Heart right ventricle (tissue), 16 donors: Measurements from ENCODE around the gene ELFN2. TPM values are rescaled to one million over a fixed set of nuclear protein-coding genes. Genes with fewer than 3 reads are reported as not detected.

Experiments
- ATAC-seq, 8 donors: fragments of 200-7000 bp; cut with Tn5 transposase; one replicate each; pipeline ENCODE4 v1.9.1; 2020; ENCODE audit warnings: mild to moderate bottlenecking in 8 of 8, moderate library complexity in 8 of 8, moderate number of reproducible peaks in 1 of 8
- DNase-seq, 2 donors: peaks; one replicate each; pipeline ENCODE4 v3.0.0-alpha.2; 2020
- H3K27ac ChIP-seq, 10 donors: fragments of 200-600 bp; sonication (generic) in 2 of 10; one replicate each; pipeline versions ENCODE4 v1.5.0 to v1.8.0; 2020 to 2022; ENCODE audit warnings: mild to moderate bottlenecking in 3 of 10
- H3K27me3 ChIP-seq, 7 donors: fragments of 200-600 bp; one replicate each; pipeline ENCODE4 v1.8.0; 2021 to 2022; ENCODE audit warnings: mild to moderate bottlenecking in 2 of 7
- H3K36me3 ChIP-seq, 9 donors: fragments of 200-600 bp; sonication (generic) in 1 of 9; one replicate each; pipeline versions ENCODE4 v1.5.0 to v1.8.0; 2020 to 2022; ENCODE audit warnings: mild to moderate bottlenecking in 2 of 9
- H3K4me1 ChIP-seq, 9 donors: fragments of 200-600 bp; sonication (generic) in 1 of 9; one replicate each; pipeline versions ENCODE4 v1.5.0 to v1.8.0; 2020 to 2022; ENCODE audit warnings: mild to moderate bottlenecking in 4 of 9
- H3K4me3 ChIP-seq, 10 donors: fragments of 200-600 bp; sonication (generic) in 2 of 10; one replicate each; pipeline versions ENCODE4 v1.5.0 to v1.8.0; 2020 to 2022; ENCODE audit warnings: mild to moderate bottlenecking in 7 of 10, moderate library complexity in 2 of 10
- H3K9me3 ChIP-seq, 11 donors: fragments of 200-600 bp in 10 of 11; sonication (generic) in 2 of 11; one replicate each; pipeline versions ENCODE4 v1.5.0 to v1.8.0; 2013 to 2022; ENCODE audit warnings: mild to moderate bottlenecking in 2 of 11, control low read depth in 1 of 11, moderate library complexity in 1 of 11
- WGBS, 2 donors: extraction: QIAGEN DNeasy Blood & Tissue Kit; methylation state at CpG; one replicate each; pipeline ENCODE4 v1.1.7; 2013; ENCODE audit warnings: inconsistent platforms in 1 of 2; 5-methylcytosine and 5-hydroxymethylcytosine counted together
- intact Hi-C, 10 donors: fragments of 100-400 bp; cut with DNase I; formaldehyde crosslinking; loops; one replicate each; pipeline versions ENCODE4 v1.11.1 to v1.14.2; 2022
- polyA plus RNA-seq, 2 donors: library from polyadenylated mRNA; stranded (reverse); fragments of 200-250 nt; gene quantifications; one replicate each; pipeline ENCODE4 v1.2.3, GENCODE V29; 2013
- total RNA-seq, 10 donors: library from RNA; stranded (reverse); fragmentation: NEBNext Ultra II Directional in 3 of 10; extraction: Animal tissue kit (Norgen Biotek cat#: 25700) in 3 of 10; gene quantifications; one replicate each; pipeline versions ENCODE4 v1.2.1 to v1.2.4, GENCODE V29; 2021 to 2023
- TF ChIP-seq, protein P1 (sequence below), 9 donors: fragments of 200-600 bp; sonication (generic) in 2 of 9; IDR thresholded peaks; one replicate each; pipeline versions ENCODE4 v1.5.0 to v1.8.0; 2021 to 2022; ENCODE audit warnings: antibody characterized with exemption in 9 of 9, mild to moderate bottlenecking in 5 of 9, moderate library complexity in 1 of 9
- donor health status: Arrhythmogenic right ventricular cardiomyopathy.
- donor health status: ischemic (EF 13 %, LVEDD 7.1; RV severe dilation, severe dysfunction).
- donor health status: healthy with polysubstance abuse.
- donor health status: DM: no; HTN: yes; CAD: no.
- donor health status: DM: no; HTN: no; CAD: no.
- donor health status: ischemic (EF 25% LVEDD 6.9; RV normal size, moderate dysfunction).
- donor health status: ischemic (EF 25% LVEDD 5.7; RV mildly dilated, moderate dysfunction).
- donor health status: healthy.
- donor health status: DM: yes; HTN: yes; CAD: no.
- donor health status: Ischemic cardiomyopathy.
- donor health status: ischemic (EF 35%, LVEDD 5.7; RV mildly dilated, moderate dysfunction).
- donor health status: nonischemic (EF 11% LVEDD 7.7; RV severe dilation, severe dysfunction).
- donor health status: DM: yes; HTN: yes; CAD: no.
- donor health status: PGD.
- donor health status: ischemic (EF 29% LVEDD 5.4; RV normal size, mild dysfunction).
- donor health status: nonischemic (EF 23%, LVEDD 6.1; RV moderate dilation, normal function).

ELFN2 gene
- total and polyA plus RNA-seq, 12 donors = under 0.01 to 0.21 (median 0.05) TPM; not detected in 4

- DNase-seq (no peak), ATAC-seq (no peak)
- intact Hi-C loops = no loop called here
- H3K4me3 ChIP-seq = no peak overlapping the region
- H3K27me3 ChIP-seq = peaks cover 9 to 67% (median 38%) of the 10 kb centered on the region in 7 donors
- TF ChIP-seq, protein P1, sequence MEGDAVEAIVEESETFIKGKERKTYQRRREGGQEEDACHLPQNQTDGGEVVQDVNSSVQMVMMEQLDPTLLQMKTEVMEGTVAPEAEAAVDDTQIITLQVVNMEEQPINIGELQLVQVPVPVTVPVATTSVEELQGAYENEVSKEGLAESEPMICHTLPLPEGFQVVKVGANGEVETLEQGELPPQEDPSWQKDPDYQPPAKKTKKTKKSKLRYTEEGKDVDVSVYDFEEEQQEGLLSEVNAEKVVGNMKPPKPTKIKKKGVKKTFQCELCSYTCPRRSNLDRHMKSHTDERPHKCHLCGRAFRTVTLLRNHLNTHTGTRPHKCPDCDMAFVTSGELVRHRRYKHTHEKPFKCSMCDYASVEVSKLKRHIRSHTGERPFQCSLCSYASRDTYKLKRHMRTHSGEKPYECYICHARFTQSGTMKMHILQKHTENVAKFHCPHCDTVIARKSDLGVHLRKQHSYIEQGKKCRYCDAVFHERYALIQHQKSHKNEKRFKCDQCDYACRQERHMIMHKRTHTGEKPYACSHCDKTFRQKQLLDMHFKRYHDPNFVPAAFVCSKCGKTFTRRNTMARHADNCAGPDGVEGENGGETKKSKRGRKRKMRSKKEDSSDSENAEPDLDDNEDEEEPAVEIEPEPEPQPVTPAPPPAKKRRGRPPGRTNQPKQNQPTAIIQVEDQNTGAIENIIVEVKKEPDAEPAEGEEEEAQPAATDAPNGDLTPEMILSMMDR (IDR thresholded peaks at IDR 0.05) = no peak
- H3K36me3 ChIP-seq = no peaks in the 10 kb centered on the region
- H3K9me3 ChIP-seq = peaks cover 0 to 19% (median 2%) of the 10 kb centered on the region in 11 donors
- 82 to 94% methylated on average over 5 of the region's 5 CpGs for WGBS, 2 donors
- no peak overlapping the region for H3K27ac ChIP-seq
- no peaks in the 10 kb centered on the region for H3K4me1 ChIP-seq
Observed at GRCh38 chr22:37435970-37436603, 8.8 kb upstream of the ELFN2 start.

GRCh38 chr22:37433786-37434185, 6.5 kb upstream of the ELFN2 start:
- intact Hi-C loops = no loop called here
- ATAC-seq (peak in 3 of 8 donors; percentile 25 to 52 (median 39)), DNase-seq (no peak)
- Histone ChIP-seq H3K9me3 (peaks cover 0 to 8% (median 0%) of the 10 kb centered on the region in 11 donors), H3K4me1 (no peaks in the 10 kb centered on the region), H3K36me3 (no peaks in the 10 kb centered on the region), H3K4me3 (no peak overlapping the region), H3K27ac (no peak overlapping the region), H3K27me3 (peaks cover 16 to 78% (median 56%) of the 10 kb centered on the region in 7 donors)
- TF ChIP-seq, protein P1 (IDR thresholded peaks at IDR 0.05) = no peak
- WGBS, 2 donors = 23 to 28% methylated on average over 11 of the region's 11 CpGs

DNA sequence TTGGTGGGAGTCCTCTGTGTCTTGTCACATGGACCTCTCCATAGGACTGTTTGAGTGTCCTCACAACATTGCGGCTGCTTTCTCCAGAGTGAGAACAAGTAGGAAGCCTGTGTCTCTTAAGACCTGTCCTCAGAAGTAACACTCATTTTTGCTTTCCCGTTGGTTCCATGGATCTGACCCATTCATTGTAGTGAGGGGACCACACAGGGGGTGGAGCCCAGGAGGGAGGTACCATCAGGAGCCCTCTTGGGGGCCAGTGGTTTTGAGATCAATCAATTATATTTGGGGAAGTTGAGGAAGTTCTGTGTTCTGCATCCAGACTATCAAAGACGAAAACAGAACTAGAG, 5.4 kb upstream of the ELFN2 start:
- no peaks in the 10 kb centered on the region for H3K36me3 ChIP-seq
- TF ChIP-seq, protein P1 (IDR thresholded peaks at IDR 0.05) = no peak
- intact Hi-C loops = no loop called here
- ATAC-seq (no peak), DNase-seq (no peak)
- peaks cover 27 to 81% (median 67%) of the 10 kb centered on the region in 7 donors for H3K27me3 ChIP-seq
- H3K27ac ChIP-seq = no peak overlapping the region
- H3K9me3 ChIP-seq = peaks cover 0 to 8% (median 0%) of the 10 kb centered on the region in 11 donors
- WGBS, 2 donors = 89 to 92% methylated on average over 3 of the region's 3 CpGs
- H3K4me3 ChIP-seq = no peak overlapping the region
- peaks cover 0 to 5% (median 0%) of the 10 kb centered on the region in 9 donors for H3K4me1 ChIP-seq

- TF ChIP-seq, protein P1 (IDR thresholded peaks at IDR 0.05) = no peak
- no peak for DNase-seq
- Histone ChIP-seq H3K36me3 (no peaks in the 10 kb centered on the region), H3K4me1 (peaks cover 0 to 7% (median 2%) of the 10 kb centered on the region in 9 donors), H3K27ac (no peak overlapping the region), H3K9me3 (peaks cover 0 to 8% (median 0%) of the 10 kb centered on the region in 11 donors), H3K4me3 (no peak overlapping the region), H3K27me3 (peaks cover 33 to 88% (median 73%) of the 10 kb centered on the region in 7 donors)
- intact Hi-C loops = no loop called here
- no peak for ATAC-seq
- 71 to 78% methylated on average over 14 of the region's 14 CpGs for WGBS, 2 donors
Observed at GRCh38 chr22:37431801-37432707, 4.8 kb upstream of the ELFN2 start.
